B cell (primary cell): ENCODE data around the gene N4BP3. TPM values are rescaled to one million over a fixed set of nuclear protein-coding genes. Genes with fewer than 3 reads are reported as not detected.

ENCODE experiments used
- ATAC-seq: fragments of 200-7000 bp; cut with Tn5 transposase; one replicate; pipeline ENCODE4 v1.10.0; 2021; ENCODE audit warnings: low read depth, mild to moderate bottlenecking, moderate number of reproducible peaks, moderate library complexity
- CTCF ChIA-PET: fragments of 350-600 bp; sonication (Branson Sonifier 250); formaldehyde crosslinking; loops from one replicate; lab custom pipeline; 2021; ENCODE audit warnings: antibody characterized with exemption, inconsistent platforms; lab: Charles Lee
- POLR2A ChIA-PET: fragments of 350-600 bp; sonication (Branson Sonifier 250); formaldehyde crosslinking; loops from one replicate; lab custom pipeline; 2021; ENCODE audit warnings: antibody characterized with exemption; lab: Charles Lee
- DNase-seq: peaks from one replicate; pipeline ENCODE4 v3.0.0; 2013
- H2AFZ ChIP-seq: 2 replicates; pipeline ENCODE4 v1.6.1; 2012; ENCODE audit warnings: mild to moderate bottlenecking, low read depth, low read length; ENCODE audit not compliant: insufficient read depth, poor library complexity, severe bottlenecking
- H3K27ac ChIP-seq, 2 donors: 1 replicate in 1 of 2; 2 replicates in 1 of 2; pipeline ENCODE4 v1.5.1; 2012 to 2013; ENCODE audit warnings: low read length in 2 of 2, mild to moderate bottlenecking in 2 of 2, moderate library complexity in 1 of 2
- H3K27me3 ChIP-seq, 4 experiments: fragments of 200-600 bp in 1 of 4; sonication (generic) in 1 of 4; replicated peaks in 1 of 4; 1 replicate in 2 of 4; 2 replicates in 2 of 4; pipeline versions ENCODE4 v1.6.1 to v1.7.0; 2013 to 2016; ENCODE audit warnings: low read length in 3 of 4, mild to moderate bottlenecking in 2 of 4, mixed read lengths in 1 of 4, moderate library complexity in 1 of 4; ENCODE audit not compliant: insufficient read depth in 4 of 4, control insufficient read depth in 3 of 4; ENCODE audit errors: control extremely low read depth in 1 of 4
- H3K36me3 ChIP-seq, 2 experiments: replicated peaks in 1 of 2; 1 replicate in 1 of 2; 2 replicates in 1 of 2; pipeline versions ENCODE4 v1.6.1 to v1.7.1; 2013; ENCODE audit warnings: low read length in 1 of 2; ENCODE audit not compliant: insufficient read depth in 2 of 2, control insufficient read depth in 1 of 2; ENCODE audit errors: control extremely low read depth in 1 of 2, extremely low read depth in 1 of 2
- H3K4me1 ChIP-seq, 2 donors: fragments of 200-600 bp in 1 of 2; sonication (generic) in 1 of 2; 1 replicate in 1 of 2; 2 replicates in 1 of 2; pipeline versions ENCODE4 v1.5.1 to v1.6.1; 2013 to 2017; ENCODE audit warnings: low read length in 2 of 2; ENCODE audit not compliant: control insufficient read depth in 2 of 2, insufficient read depth in 2 of 2
- H3K4me2 ChIP-seq: replicated peaks from 2 replicates; pipeline ENCODE3; 2012; ENCODE audit warnings: mild to moderate bottlenecking, low read depth, low read length; ENCODE audit not compliant: poor library complexity, severe bottlenecking
- H3K4me3 ChIP-seq, 5 experiments: fragments of 200-600 bp in 1 of 5; sonication (generic) in 1 of 5; 1 replicate in 3 of 5; 2 replicates in 2 of 5; pipeline versions ENCODE4 v1.5.1 to v1.7.0; 2011 to 2016; ENCODE audit warnings: low read length in 4 of 5, mild to moderate bottlenecking in 4 of 5, low read depth in 2 of 5, control low read depth in 1 of 5, moderate library complexity in 1 of 5; ENCODE audit not compliant: insufficient read depth in 1 of 5; ENCODE audit errors: control extremely low read depth in 1 of 5, extremely low read depth in 1 of 5
- H3K79me2 ChIP-seq: fragments of 200-600 bp; sonication (generic); one replicate; pipeline ENCODE4 v1.6.0; 2016; ENCODE audit warnings: low read length; ENCODE audit not compliant: control insufficient read depth, insufficient read depth
- H3K9ac ChIP-seq: fragments of 200-600 bp; sonication (generic); 2 replicates; pipeline ENCODE4 v1.6.1; 2017; ENCODE audit warnings: mild to moderate bottlenecking, low read length, moderate library complexity
- H3K9me3 ChIP-seq, 3 donors: one replicate each; pipeline versions ENCODE4 v1.6.1 to v1.7.1; 2013; ENCODE audit warnings: low read length in 2 of 3; ENCODE audit not compliant: control insufficient read depth in 2 of 3, insufficient read depth in 1 of 3; ENCODE audit errors: control extremely low read depth in 1 of 3
- H4K20me1 ChIP-seq: 2 replicates; pipeline ENCODE4 v1.6.0; 2012; ENCODE audit warnings: mild to moderate bottlenecking, low read length; ENCODE audit not compliant: insufficient read depth, control insufficient read depth, poor library complexity, severe bottlenecking
- H3K27ac Mint-ChIP-seq: one replicate; pipeline ENCODE4 v1.8.0; 2021; ENCODE audit warnings: mixed read lengths
- H3K27me3 Mint-ChIP-seq: one replicate; pipeline ENCODE4 v1.8.0; 2021; ENCODE audit warnings: mixed read lengths
- H3K4me1 Mint-ChIP-seq: one replicate; pipeline ENCODE4 v1.8.0; 2021; ENCODE audit warnings: mixed read lengths
- H3K4me3 Mint-ChIP-seq: one replicate; pipeline ENCODE4 v1.8.0; 2021; ENCODE audit warnings: mixed read lengths
- H3K9me3 Mint-ChIP-seq: one replicate; pipeline ENCODE4 v1.8.0; 2022; ENCODE audit warnings: mixed read lengths; ENCODE audit not compliant: insufficient read depth
- CTCF ChIP-seq: fragments of 200-600 bp; IDR thresholded peaks from one replicate; pipeline ENCODE4 v1.8.0; 2022; ENCODE audit warnings: antibody characterized with exemption, mild to moderate bottlenecking
- EZH2 ChIP-seq: IDR thresholded peaks from 2 replicates; pipeline ENCODE4 v1.6.1; 2012; ENCODE audit warnings: borderline replicate concordance, low read depth, mild to moderate bottlenecking, moderate library complexity, low read length; ENCODE audit not compliant: insufficient read depth, poor library complexity, severe bottlenecking
- WGBS: methylation state at CpG from one replicate; pipeline ENCODE4 v1.1.5; 2013; ENCODE audit warnings: missing lambda C conversion rate; ENCODE audit not compliant: insufficient coverage; 5-methylcytosine and 5-hydroxymethylcytosine counted together
- intact Hi-C: fragments of 100-400 bp; cut with micrococcal nuclease; formaldehyde crosslinking; loops from one replicate; pipeline ENCODE4 v1.10.0; 2022
- polyA plus RNA-seq: library from polyadenylated mRNA; depleted of rRNA; stranded (reverse); fragments of >200 nt; gene quantifications from 2 replicates; pipeline ENCODE4 v1.2.3, GENCODE V29; 2012
- total RNA-seq, 2 donors: library from RNA; stranded (reverse); fragments of 120-200 nt in 1 of 2; gene quantifications; 1 replicate in 1 of 2; 2 replicates in 1 of 2; pipeline versions ENCODE4 v1.2.3 to v1.2.4, GENCODE V29; 2013 to 2022

N4BP3 gene
- total and polyA plus RNA-seq, 2 donors (not counting 1 experiment from before 2014, with no cell fraction given), result 13.3 to 48.7 TPM

GRCh38 chr5:178116143-178116885 is 3.0 kb downstream of the N4BP3 start:
- 4% methylated on average over 14 of the region's 22 CpGs for WGBS

More at GRCh38 chr5:178116143-178116885, 3.0 kb downstream of the N4BP3 start:
- no peaks in the 10 kb centered on the region for H3K9me3 ChIP-seq
- peak overlapping the region; percentile 73 for H3K9ac ChIP-seq
- TF ChIP-seq EZH2 (no peak), CTCF (no peak)
- H3K4me2 ChIP-seq, result peak overlapping the region; percentile 95
- peak overlapping the region; percentile 94 for H3K4me3 Mint-ChIP-seq
- ATAC-seq, result peak; percentile 51
- DNase-seq, result peak; percentile 94
- H4K20me1 ChIP-seq, result peaks cover 58% of the 10 kb centered on the region
- ChIA-PET POLR2A (interaction anchor here (0.6 to 2.0 kb wide), 6 partner anchors 13 to 1507 kb away, joined by 3 to 8 read pairs (median 6); partner anchors contain the start of genes HNRNPAB, HNRNPH1, NHP2 and RMND5B), CTCF (interaction anchor here (0.6 to 8.6 kb wide), 8 partner anchors 12 to 1677 kb away, joined by 3 to 92 read pairs (median 4); partner anchors contain the start of genes NHP2 and RMND5B)
- peak overlapping the region; percentile 86 to 89 for H3K27ac ChIP-seq
- H3K27me3 ChIP-seq, result no peaks in the 10 kb centered on the region
- H3K36me3 ChIP-seq, result peaks cover 0 to 15% of the 10 kb centered on the region in 2 experiments
- peak overlapping the region in 4 of 5 experiments; percentile 73 to 85 (median 75) for H3K4me3 ChIP-seq
- no peaks in the 10 kb centered on the region for H3K27me3 Mint-ChIP-seq
- H3K79me2 ChIP-seq, result peaks cover 24% of the 10 kb centered on the region
- peaks cover 74 to 80% of the 10 kb centered on the region in 2 donors for H3K4me1 ChIP-seq
- no peaks in the 10 kb centered on the region for H3K9me3 Mint-ChIP-seq
- peaks cover 74% of the 10 kb centered on the region for H3K4me1 Mint-ChIP-seq
- H2AFZ ChIP-seq, result no peak overlapping the region
- H3K27ac Mint-ChIP-seq, result peak overlapping the region; percentile 93
- intact Hi-C loops, result loop anchor here (1.0 to 10.0 kb wide), 2 partner anchors 14 to 802 kb away; partner anchors contain the start of gene MXD3
